ENCODE data around the gene C16orf74.

The C16orf74 gene

GRCh38 chr16:85774136-85774535, 23.2 kb upstream of the C16orf74 start:
- DNase-seq, result no peak

DNA sequence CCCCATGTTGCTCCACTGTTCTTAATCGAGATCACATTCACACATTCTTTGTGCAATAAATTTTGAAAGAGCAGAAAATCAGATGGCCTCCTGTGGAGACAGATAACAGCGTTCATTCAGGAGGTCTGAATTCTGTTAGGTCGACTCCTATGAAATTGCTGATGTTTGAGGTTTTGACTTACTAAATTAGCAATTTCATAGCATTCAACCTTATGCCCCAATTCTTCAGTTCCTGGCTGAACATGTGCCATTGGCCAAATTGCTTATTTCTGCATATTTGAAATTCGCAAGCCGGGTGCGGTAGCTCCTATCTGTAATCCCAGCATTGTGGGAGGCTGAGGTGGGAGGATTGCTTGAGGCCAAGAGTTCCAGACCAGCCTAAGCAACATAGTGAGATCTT, 22.1 kb upstream of the C16orf74 start:
- no peak for DNase-seq

- DNase-seq, result no peak
These were observed 19.8 kb upstream of the C16orf74 start for GRCh38 chr16:85770741-85771140.

DNA sequence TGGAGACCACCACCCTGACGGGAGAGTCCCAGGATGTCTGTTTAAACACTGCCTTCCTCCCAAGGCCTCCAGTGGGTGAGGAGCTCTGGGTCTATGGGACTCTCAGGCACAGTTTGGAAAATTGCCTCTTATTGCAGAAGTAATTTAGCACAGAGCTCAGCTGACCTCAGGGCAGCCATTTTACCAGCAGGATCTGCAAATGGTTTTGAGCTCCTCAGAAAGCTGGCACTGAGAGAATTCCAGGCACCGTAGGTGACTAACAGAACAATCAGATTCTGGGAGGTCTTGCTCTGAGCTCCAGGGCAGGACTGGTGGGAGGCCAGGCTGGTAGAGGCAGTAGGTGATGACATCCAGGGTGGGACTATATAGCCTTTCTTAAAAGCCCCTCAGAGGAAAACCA, 17.3 kb upstream of the C16orf74 start:
- DNase-seq, result no peak

DNA sequence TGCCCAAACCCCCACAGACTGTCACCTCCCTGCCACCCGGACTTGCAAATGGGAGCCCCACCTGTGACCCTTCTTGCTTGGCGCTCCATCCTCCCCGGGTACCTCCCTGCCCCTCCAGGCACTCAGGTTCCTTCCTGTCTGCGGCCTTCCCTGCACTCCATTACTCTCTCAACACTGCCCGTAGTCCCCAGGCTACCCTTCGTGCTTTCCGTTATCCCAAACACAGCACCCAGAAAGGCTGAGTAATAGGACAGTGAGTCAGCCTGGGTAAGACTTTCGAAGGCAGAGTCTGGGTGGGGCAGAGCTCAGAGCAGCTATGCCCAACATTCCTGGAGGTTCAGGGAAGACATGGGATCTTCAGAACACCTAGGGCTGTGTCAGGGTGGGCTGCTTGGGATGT, 16.6 kb upstream of the C16orf74 start:
- no peak for DNase-seq

DNA sequence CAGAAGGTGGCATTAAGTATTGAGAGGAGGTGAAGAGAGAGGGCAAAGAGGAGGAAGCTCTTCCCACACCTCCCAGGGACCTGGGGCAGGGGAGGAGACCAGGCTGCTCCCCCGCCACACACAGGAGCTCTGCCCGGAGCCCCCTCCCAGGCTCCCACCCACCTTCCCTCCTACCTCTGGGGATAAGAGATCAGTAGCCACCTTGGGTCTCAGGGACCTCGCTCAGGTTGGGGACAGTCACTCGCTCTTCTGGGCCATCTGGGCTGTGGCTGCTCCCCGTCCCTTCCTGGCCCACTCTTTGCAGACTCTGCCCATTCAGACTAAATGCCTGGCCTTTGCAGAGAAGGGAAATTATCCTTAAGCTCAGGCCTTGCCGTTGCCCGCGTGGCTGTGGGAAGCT, 14.9 kb upstream of the C16orf74 start:
- DNase-seq, result no peak

- DNase-seq, result no peak
These were observed 14.3 kb upstream of the C16orf74 start for GRCh38 chr16:85765211-85765610.

DNA sequence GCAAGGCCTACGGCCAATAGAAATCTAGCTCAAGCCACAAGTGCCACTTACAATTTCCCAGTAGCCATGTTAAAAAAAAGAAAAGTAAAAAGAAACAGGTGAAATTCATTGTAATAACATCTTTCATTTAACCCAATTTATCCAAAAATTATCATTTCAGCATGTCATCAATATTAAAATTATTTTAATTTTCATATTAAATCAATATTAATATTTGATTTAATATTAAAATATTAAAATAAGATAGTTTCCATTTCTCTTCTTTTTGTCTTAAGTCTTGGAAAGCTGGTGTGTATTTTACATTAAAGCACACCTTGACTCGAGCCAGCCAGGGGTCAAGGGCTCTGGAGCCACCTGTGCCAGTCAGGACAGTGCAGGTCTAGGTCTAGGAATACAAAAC, 12.7 kb upstream of the C16orf74 start:
- DNase-seq, result no peak

GRCh38 chr16:85762970-85763369, 12.1 kb upstream of the C16orf74 start:
- no peak for DNase-seq

- no peak for DNase-seq
These were observed 11.0 kb upstream of the C16orf74 start for GRCh38 chr16:85761861-85762260.

GRCh38 chr16:85759631-85760419, 8.9 kb upstream of the C16orf74 start:
- peak; percentile 14 for DNase-seq

- peak; percentile 67 for DNase-seq
These were observed 8.2 kb upstream of the C16orf74 start for GRCh38 chr16:85759136-85759535.

GRCh38 chr16:85757341-85757822, 6.5 kb upstream of the C16orf74 start:
- no peak for DNase-seq

DNA sequence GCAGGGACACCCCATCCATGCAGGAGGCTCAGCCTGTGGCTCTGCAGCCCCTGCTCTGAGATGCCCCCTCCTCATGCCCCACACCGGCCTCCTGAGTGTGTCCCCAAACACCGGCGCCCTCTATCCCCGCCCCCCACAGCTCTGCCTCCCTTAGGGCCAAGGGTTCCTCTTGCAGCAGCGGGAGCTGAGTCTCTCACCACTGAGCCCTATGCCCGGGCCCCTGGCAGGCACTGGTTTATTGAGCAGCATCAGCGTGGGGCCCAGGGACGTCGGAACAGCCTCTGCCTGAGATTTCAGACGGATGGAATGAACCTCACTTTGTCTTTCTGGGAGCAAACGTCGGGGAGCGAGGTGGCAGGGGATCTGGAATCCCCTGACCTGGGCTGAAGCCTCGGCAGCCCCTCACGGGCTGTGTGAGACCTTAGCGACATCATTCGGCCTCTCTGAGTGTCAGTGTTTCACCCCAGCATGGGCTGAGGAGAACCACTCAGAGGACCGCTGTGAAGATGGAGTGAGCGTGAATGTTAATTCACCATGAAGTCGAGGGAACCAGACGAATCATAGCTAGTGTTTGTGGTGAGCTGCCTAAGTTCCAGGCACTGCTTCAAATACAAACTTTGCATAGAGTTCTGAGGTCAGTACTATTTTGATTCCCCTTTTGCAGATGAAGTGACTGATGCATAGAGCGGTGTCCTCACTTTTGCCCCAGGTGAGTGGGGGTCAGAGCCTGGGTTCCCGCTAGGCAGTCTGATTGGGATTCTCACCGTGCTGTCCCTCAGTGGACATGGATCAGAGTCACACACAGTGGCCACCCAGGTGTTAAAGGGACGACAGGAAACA, 5.3 kb upstream of the C16orf74 start:
- DNase-seq, result no peak

GRCh38 chr16:85754413-85754812, 3.5 kb upstream of the C16orf74 start:
- no peak for DNase-seq

DNA sequence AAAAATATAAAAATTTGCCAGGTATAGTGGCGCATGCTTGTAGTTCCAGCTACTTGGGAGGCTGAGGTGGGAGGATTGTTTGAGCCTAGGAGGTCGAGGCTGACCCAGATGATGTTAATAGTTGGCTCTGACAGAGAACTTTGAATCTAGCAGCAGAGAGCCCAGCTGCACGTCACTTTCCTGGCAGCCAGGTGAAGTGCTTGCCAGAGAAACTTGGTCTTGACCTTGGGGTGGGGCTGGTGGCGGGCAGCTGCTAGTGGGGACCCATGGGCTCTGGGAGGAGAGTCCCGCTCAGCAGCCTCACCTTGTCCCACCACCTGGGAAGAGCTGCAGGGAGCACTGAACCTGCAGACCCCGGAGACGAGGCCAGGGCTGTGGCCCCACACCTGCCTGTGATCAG, 3.1 kb upstream of the C16orf74 start:
- no peak for DNase-seq

DNA sequence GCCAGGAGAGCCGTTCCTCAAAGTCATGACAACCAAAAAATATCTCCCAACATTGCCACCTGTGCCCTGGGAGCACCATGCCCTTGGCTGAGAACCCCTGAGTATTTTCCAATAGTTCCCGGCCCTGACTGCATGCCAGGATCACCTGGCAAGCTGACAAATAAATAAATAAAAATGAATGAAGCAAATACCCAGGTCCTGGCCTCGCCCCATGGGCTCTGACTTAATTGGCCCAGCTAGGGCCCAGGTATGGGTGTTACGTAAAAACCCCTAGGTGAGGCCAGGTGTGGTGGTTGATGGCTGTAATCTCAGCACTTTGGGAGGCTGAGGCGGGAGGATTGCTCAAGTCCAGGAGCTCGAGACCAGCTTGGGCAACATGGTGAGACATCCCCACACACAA, 2.7 kb upstream of the C16orf74 start:
- no peak for DNase-seq

- no peak for DNase-seq
These were observed 1.9 kb upstream of the C16orf74 start for GRCh38 chr16:85752511-85753420.

GRCh38 chr16:85751698-85752501, 1.0 kb upstream of the C16orf74 start:
- no peak for DNase-seq

GRCh38 chr16:85750146-85750826, 610 bp downstream of the C16orf74 start:
- no peak for DNase-seq

GRCh38 chr16:85749771-85750145, 1.1 kb downstream of the C16orf74 start:
- no peak for DNase-seq

All from GDM1 (cell line).